Endometrial microvascular endothelial cells (primary cell): ENCODE results near the gene SHISA9. TPM values are rescaled to one million over a fixed set of nuclear protein-coding genes. Genes with fewer than 3 reads are reported as not detected.

Source experiments
- in situ Hi-C: cut with HindIII; loops from 2 replicates; pipeline ENCODE4 v1.10.0; 2017; ENCODE audit warnings: low sequenced_read_pairs, low pct_unique_long_range_greater_than_20kb; ENCODE audit errors: inconsistent ontology term
- total RNA-seq: library from RNA; depleted of rRNA; stranded (reverse); fragments of >200 nt; gene quantifications from one replicate; pipeline ENCODE4 v1.2.3, GENCODE V29; 2015; ENCODE audit errors: inconsistent ontology term

The SHISA9 gene
- total RNA-seq, 1 donor from 2014 or later: not detected

DNA sequence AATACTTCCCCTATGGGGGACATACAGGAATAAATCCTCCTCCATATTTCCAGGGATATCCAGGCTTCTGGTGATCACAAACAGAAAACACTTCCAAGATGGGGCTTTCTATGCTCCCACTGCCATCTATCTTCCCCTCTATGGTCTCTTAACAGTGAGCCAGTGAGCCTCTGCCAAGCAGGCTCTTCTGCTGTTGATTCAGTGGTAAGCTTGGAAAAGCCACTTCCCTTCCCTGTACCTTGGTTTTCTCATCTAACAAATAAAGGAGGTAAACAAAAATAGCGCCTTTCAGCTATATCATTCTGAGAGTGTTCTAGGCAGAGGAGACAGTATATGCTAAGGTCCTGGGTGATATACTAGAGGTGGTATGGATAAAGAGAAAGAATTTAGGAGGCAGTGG lies 368.0 kb downstream of the SHISA9 start:
- in situ Hi-C loops: no loop called here

- in situ Hi-C loops: no loop called here
Observed at GRCh38 chr16:13269905-13270528, 368.6 kb downstream of the SHISA9 start.

DNA sequence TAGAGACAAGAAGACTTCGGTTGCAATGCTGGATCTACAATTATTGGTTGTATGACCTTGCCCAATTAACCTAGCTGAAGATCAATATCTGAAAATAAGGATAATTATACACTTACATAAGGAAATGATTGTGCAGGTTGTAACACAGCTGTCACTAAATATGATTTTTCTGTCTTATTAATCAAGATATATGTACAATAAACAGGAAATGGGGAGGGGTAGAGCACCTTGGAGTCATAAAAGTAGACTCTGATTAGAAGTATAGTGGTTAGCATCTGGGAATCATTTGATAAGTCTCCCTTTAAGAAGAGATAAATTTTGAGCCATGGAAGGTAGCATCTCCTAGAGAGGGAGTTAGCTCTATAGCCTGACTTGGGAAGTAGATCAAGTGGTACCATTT lies 369.2 kb downstream of the SHISA9 start:
- in situ Hi-C loops: no loop called here

GRCh38 chr16:13289515-13289914 lies 388.1 kb downstream of the SHISA9 start:
- in situ Hi-C loops: no loop called here

Other genes starting within 250 kb of the SHISA9 start
- gene CPPED1, start 97.7 kb upstream of the SHISA9 start, total RNA-seq: 34.4 TPM